Islet of Langerhans (tissue), 1 donor: ENCODE data around the gene IL21.
"Not testable (repeated sequence)": the region's sequence is repeated elsewhere in the genome, so short reads cannot be mapped to it uniquely, and the experiment has no call there.

Experiments
- FAIRE-seq: peaks from one replicate; lab custom pipeline; 2011; peaks lifted over from hg19 to GRCh38; lab: Jason Lieb, UNC

The IL21 gene

GRCh38 chr4:122621016-122621507 lies at the start of gene IL21:
IL21 (minus strand) TSS chr4:122621066; CDS start chr4:122621011, 55 bp downstream.
- FAIRE-seq, result no peak

- FAIRE-seq, result no peak
Observed at GRCh38 chr4:122669911-122670738, 49.3 kb upstream of the IL21 start.

GRCh38 chr4:122668241-122668640 lies 47.4 kb upstream of the IL21 start:
- no peak for FAIRE-seq

GRCh38 chr4:122666527-122667245 lies 45.8 kb upstream of the IL21 start:
- no peak for FAIRE-seq

GRCh38 chr4:122665161-122665929 lies 44.5 kb upstream of the IL21 start:
- no peak for FAIRE-seq

GRCh38 chr4:122663814-122664610 lies 43.1 kb upstream of the IL21 start:
- no peak for FAIRE-seq

- FAIRE-seq, result no peak
Observed at GRCh38 chr4:122663291-122663690, 42.4 kb upstream of the IL21 start.

- FAIRE-seq, result no peak
Observed at GRCh38 chr4:122662701-122663100, 41.8 kb upstream of the IL21 start.

- no peak for FAIRE-seq
Observed at GRCh38 chr4:122661176-122662160, 40.6 kb upstream of the IL21 start.

- FAIRE-seq, result no peak
Observed at GRCh38 chr4:122658818-122659295, 38.0 kb upstream of the IL21 start.

GRCh38 chr4:122658377-122658776 lies 37.5 kb upstream of the IL21 start:
- FAIRE-seq, result no peak

GRCh38 chr4:122657553-122657952 lies 36.7 kb upstream of the IL21 start:
- FAIRE-seq, result no peak

GRCh38 chr4:122656583-122656982 lies 35.7 kb upstream of the IL21 start:
- FAIRE-seq, result not testable (repeated sequence)

- FAIRE-seq, result peak; percentile 100
Observed at GRCh38 chr4:122652379-122652778, 31.5 kb upstream of the IL21 start.

GRCh38 chr4:122650148-122650547 lies 29.3 kb upstream of the IL21 start:
- no peak for FAIRE-seq

GRCh38 chr4:122647656-122648055 lies 26.8 kb upstream of the IL21 start:
- FAIRE-seq, result no peak

GRCh38 chr4:122643257-122643656 lies 22.4 kb upstream of the IL21 start:
- FAIRE-seq, result no peak

- no peak for FAIRE-seq
Observed at GRCh38 chr4:122639181-122639580, 18.3 kb upstream of the IL21 start.

- no peak for FAIRE-seq
Observed at GRCh38 chr4:122636697-122637096, 15.8 kb upstream of the IL21 start.

- no peak for FAIRE-seq
Observed at GRCh38 chr4:122635205-122635604, 14.3 kb upstream of the IL21 start.
